Activated CD4-positive, alpha-beta T cell treated with anti-CD3 and anti-CD28 coated beads, Interleukin-2, amount 50 U/mL, for 48 hours (primary cell): ENCODE data around the gene OVOL2.
A peak's percentile ranks its signal among the peaks of the same experiment; 100 is the strongest.

ENCODE experiments used
- DNase-seq, 2 experiments: peaks; one replicate each; pipeline ENCODE4 v3.0.0-alpha.2; 2020

Gene OVOL2

DNA sequence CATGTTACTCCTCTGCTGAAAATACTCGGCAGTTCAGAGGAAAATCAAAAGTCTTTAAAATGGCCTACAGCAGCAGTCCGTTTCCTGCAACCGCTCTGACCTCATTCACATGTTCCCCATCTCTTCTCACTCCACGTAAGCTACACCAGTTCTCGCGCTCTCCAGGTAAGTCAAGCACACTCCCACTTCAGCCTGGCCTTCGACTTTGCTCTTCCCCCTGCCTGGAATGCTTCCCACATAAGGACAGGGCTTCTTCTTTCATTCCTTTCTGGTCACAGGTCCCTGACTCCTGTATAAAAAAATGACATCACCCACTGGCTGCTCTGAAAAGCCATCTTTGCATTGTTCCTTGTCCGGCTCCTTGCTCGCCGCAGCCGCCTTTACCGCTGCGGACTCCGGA is 46.2 kb downstream of the OVOL2 start:
- no peak for DNase-seq

GRCh38 chr20:18009116-18009515 is 48.6 kb downstream of the OVOL2 start:
- DNase-seq, result no peak

DNA sequence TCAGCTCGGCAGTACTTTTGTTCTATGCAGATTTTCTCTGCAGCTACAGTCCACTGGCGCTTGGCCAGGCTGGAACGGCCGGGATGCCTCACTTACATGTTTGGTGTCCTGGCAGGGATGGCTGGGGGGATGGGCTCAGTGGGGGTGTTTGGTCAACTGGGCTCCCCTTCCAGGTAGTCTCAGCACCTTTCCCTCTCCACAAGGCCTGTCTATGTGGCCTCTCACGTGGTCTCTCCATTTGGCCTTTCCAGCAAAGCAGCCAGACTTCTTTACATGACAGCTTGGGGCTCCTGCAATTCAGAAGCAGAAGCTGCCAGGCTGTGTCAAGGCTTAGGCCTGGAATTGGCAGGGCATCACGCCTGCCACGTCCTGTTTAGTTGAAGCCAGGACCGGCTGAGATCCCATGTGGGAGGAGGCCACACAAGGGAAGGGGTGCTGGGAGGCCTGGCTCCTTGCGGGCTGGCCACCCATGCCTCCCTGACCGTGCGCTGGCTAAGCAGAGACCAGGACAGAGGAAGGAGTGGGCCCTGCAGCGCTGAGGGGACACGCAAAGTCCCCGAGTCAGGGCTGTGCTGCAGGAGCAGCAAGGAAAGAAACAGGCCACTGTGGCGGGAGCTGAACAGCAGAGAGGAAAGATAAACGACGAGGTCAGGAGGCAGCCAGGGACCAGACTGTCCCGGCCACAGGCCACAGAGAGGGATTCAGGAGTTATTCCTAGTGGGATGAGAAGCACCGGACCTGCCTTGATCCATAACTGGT is 50.0 kb downstream of the OVOL2 start:
- no peak for DNase-seq

DNA sequence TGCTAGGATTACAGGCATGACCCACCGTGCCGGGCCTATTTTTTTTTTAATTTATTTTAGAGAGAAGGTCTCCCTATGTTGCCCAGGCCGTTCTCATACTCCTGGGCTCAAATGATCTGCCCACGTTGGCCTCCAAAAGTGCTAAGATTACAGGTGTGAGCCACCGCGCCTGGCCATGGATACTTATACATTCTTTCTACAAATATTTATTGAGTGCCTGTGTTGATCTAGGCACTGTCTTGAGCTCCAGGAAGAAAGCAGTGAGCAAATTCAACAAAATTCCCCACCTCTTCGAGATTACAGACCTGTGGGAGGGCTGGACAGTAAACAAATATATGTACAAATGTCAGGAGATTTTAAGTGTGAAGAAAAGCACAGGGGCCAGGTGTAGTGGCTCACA is 51.0 kb downstream of the OVOL2 start:
- no peak for DNase-seq

GRCh38 chr20:18005990-18006364 is 51.7 kb downstream of the OVOL2 start:
- DNase-seq, result no peak

- no peak for DNase-seq
Observed at GRCh38 chr20:18005170-18005989, 52.3 kb downstream of the OVOL2 start.

- no peak for DNase-seq
Observed at GRCh38 chr20:18004384-18005031, 53.2 kb downstream of the OVOL2 start.

GRCh38 chr20:18003897-18004296 is 53.8 kb downstream of the OVOL2 start:
- DNase-seq, result no peak

- DNase-seq, result no peak
Observed at GRCh38 chr20:18001131-18001921, 56.4 kb downstream of the OVOL2 start.

GRCh38 chr20:17999566-17999965 is 58.1 kb downstream of the OVOL2 start:
- no peak for DNase-seq

DNA sequence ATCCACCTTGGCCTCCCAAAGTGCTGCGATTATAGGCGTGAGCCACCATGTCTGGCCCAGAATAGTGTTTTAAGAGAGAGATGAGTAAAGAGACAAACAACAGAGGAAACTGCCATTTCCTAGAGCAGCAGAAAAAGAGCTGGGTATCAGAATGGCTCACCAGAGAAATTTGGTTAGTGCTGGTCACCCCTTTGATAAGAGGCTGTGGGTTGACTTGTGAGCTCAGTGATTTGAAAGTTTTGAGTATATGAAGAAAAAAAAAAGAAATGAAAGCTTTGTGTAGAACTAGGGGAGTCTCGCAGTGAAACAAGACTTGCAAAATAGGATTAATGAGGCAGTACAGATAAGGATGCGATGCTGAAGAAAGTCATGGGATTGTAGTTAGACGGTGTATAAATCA is 59.3 kb downstream of the OVOL2 start:
- no peak for DNase-seq

DNA sequence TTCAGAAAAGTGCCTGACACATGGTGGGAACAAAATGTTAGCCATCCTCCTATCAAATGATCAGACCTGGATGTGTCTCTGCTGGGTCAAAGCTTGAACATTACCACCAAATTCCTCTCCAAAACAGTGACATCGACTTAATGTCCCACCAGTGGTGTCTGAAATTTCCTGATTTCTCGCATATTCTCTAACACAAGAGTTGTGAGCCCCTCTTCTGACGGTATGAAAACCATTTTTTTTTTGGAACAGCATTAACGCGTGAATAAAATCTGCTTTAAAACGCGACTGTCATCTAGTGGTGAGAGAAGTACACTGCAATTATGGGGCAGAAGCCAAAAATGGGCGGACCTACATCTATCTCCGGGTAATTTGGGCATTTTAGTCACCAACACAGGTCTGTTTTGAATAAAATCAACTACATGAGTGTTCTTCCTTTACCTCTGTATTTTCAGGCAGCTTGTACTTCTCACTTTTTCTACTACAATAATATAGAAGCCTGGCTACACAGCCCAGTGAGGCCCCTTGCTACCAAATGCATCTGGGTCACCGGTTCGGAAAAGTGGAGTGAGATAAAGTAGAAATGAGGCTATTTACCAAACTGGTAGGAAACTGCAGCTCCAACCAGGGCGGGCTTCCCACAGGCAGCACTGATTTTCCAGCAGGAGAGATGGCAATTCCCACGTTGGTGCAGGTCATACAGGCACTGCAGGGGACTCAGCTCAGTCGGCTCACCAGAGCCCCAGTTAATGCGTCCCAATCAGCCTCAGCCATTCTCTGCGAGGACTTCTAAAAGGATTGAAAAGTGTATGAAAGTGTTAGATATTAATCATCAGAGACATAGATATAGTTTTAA is 61.5 kb downstream of the OVOL2 start:
- peak in 1 of 2 experiments; percentile 39 for DNase-seq

DNA sequence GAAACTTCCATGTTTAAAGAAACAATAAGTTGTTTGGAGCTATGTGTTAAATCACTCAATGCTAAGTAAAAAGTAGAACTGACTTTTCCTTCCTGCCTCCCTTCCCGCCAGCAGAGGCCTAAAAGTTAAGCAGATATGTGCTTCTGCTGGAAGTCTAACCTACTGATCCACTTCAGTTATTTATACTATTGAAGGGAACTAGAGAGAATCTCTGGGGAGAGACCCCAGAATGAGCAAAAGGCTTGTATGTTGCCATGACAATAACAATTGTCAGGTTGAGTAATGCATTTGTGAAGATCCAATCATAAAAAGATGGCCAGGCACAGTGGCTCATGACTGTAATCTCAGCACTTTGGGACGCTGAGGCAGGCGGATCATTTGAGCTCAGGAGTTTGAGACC is 64.2 kb downstream of the OVOL2 start:
- no peak for DNase-seq

- DNase-seq, result no peak
Observed at GRCh38 chr20:17992847-17993513, 64.7 kb downstream of the OVOL2 start.

DNA sequence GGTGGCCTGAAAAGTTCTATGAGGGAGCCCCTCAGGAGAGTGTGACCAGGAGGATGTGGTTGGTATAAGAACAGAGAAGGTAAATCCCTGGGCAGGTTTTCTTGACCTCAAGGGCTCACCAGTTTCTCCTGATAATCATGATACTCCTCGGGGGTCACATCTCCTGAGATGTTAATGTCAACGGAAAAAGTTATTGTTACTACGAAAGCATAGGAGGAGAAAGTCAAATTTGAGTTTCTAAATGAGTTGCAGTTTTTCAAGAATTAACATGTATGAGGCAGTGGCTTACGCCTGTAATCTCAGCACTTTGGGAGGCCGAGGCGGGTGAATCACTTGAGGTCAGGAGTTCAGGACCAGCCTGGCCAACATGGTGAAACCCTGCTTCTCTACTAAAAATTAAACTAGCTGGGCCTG is 65.5 kb downstream of the OVOL2 start:
- peak; percentile 56 to 72 for DNase-seq

DNA sequence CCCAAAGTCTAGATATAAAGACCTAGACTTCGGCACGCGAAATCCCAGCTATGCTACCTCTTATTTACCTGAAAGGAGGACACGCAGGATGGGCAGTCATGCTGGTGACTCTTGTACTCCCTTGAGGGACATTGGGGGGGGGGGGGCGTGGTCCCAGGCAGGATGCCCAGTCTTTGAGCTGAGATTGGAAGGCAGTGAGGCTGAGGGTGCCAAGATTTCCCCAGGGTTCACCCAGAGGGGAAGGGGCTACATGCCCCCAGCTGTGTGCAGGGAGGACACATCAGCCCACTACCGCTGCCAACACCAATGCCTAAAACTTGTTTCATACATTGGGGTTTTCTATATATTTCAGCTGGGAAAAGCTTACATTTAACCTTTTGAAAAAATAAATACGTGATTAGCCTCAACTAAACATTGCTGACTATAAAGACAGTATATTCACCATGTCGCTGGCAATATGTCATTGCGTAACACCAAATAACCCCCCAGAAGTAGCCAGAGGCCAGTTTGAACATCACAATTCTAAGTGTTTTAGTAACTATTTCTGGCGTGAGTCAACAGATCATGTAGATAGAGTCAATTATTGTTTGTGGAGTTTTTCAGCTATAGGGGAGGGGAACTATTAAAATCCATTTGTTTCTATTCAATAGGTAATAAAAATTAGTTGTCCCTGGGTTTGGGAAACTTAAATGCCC is 67.3 kb downstream of the OVOL2 start:
- no peak for DNase-seq

GRCh38 chr20:17987988-17988387 is 69.7 kb downstream of the OVOL2 start:
- DNase-seq, result no peak

GRCh38 chr20:17985388-17986018 is 72.2 kb downstream of the OVOL2 start:
- no peak for DNase-seq

- DNase-seq, result no peak
Observed at GRCh38 chr20:17976305-17976704, 81.4 kb downstream of the OVOL2 start.
